GM10266 (cell line): ENCODE results near the gene ELMO2.

Experiments
- DNase-seq: peaks from one replicate; pipeline ENCODE4 v3.0.0; 2012; ENCODE audit errors: extremely low spot score
- TF ChIP-seq, protein P1 (sequence below): IDR thresholded peaks from 2 replicates; pipeline ENCODE4 v1.5.1; 2012; ENCODE audit warnings: mild to moderate bottlenecking, low read depth; ENCODE audit not compliant: control insufficient read depth, insufficient read depth; ENCODE audit errors: missing control alignments

Gene ELMO2

DNA sequence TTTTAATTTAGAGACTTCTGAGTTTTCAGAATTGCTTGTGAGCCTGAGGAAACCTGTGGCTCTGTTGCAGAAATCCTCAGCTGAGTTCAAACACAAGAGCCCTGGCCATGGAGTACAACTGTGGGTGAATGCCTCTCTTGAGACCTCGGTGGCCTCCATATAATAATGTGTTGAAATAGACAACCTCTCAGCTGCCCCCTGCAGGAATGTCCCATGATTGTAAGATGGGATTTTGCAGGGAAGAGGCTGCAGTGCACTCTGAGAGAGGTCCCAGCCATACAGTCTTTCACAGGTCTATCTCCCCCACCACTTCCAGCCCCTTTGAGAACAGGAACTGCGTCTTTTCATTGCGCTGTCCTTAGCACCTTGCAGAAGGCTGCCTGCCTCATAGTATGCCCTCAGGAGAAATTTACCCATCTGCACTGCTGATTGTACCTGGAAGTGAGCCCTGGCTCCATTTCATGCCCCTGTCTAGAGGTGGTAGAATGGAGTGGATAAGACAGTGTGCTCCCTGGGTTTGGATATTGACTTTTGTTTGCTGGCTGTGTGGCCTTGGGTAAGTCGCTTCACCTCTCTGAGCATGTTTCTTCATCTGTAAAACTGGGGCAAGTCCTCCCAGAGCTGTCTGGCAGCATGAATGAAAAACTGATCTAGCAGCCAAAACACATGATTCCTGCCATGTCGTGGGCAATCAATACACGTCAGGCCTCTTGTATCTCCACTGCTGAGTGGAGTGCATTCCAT, 81.3 kb downstream of the ELMO2 start:
- TF ChIP-seq, protein P1, sequence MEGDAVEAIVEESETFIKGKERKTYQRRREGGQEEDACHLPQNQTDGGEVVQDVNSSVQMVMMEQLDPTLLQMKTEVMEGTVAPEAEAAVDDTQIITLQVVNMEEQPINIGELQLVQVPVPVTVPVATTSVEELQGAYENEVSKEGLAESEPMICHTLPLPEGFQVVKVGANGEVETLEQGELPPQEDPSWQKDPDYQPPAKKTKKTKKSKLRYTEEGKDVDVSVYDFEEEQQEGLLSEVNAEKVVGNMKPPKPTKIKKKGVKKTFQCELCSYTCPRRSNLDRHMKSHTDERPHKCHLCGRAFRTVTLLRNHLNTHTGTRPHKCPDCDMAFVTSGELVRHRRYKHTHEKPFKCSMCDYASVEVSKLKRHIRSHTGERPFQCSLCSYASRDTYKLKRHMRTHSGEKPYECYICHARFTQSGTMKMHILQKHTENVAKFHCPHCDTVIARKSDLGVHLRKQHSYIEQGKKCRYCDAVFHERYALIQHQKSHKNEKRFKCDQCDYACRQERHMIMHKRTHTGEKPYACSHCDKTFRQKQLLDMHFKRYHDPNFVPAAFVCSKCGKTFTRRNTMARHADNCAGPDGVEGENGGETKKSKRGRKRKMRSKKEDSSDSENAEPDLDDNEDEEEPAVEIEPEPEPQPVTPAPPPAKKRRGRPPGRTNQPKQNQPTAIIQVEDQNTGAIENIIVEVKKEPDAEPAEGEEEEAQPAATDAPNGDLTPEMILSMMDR = peak; percentile 10
- DNase-seq = no peak

DNA sequence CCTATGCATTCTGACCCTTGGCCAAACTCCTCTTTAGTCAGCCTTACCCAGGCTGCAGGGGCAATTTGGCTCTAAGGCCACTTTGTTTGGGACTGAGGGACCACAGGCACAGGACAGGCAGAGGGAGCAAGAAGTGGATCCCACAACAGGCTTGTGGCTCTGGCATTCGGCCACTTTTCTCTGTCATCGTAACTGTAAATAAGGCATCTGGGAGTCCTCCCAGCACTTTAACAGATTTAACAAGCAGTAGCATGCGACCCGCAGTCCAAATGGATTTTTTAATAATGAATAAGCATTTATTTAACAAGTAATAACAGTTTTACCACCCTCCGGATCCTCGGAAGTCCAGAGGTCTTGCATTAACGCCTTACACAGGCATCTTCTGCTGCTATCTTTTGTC, 82.0 kb downstream of the ELMO2 start:
- TF ChIP-seq, protein P1 = no peak
- DNase-seq = no peak

DNA sequence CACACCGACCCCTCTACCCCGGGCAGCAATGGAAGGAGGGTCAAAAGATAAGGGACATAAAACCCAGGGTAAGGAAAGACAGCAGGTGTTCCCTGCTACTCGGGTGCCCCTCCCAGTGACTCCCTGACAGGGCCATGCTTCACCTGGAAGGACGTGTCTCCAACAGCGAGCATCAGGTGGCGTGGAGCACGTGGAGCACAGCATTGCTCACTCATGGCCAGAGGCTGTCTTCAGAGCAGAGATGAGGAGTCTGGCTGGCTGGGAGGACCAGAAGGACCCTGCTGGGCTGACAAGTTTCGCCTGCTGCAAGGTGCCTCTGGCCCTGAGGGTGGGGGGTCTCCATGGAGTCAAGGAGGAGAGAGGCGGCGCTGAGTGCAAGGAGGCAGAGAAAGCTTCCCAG, 82.9 kb downstream of the ELMO2 start:
- no peak for DNase-seq
- TF ChIP-seq, protein P1 = no peak

DNA sequence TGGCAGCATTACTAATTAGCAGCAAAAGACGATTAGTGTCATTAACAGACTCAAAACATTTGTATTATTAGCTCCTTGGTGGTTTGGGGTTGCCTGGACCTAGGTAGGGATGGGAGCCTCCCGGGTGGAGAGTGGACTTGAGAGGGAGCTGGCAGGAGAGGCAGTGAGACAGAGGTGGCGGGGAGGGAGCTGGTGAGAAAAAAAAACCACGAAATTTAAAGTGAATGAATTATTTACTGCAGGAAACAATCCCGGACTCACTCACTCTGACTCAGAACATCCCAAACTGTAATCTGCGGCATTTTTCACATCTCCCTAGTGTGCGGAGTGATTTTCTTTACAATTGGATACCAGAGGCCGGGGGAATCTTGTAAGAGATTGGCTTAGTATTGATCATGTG, 83.8 kb downstream of the ELMO2 start:
- TF ChIP-seq, protein P1 = no peak
- DNase-seq = no peak

DNA sequence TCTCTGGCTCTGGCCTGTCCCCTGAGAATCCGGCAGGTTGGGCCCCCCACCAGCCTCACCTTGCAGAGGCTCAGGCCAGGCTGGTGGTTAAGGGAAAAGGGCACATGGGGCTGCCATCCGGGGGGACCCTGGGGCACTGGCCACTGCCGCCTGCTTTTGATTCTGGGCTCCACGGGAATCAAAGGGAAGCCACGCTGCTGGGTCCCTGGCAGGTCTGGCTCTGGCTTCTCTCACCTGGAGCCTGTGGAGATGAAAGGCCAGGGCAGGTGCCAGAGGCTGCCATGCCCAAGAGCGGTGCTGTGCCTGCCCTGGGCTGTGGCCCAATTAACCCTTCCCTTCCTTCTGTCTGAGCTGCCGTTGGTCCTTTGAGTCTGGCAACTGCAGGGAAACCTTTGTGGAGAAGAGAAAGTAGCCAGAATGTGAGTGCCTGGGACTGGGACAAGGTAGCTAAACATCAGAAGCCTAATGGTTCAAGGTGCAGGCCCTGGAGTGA, 88.7 kb downstream of the ELMO2 start:
- TF ChIP-seq, protein P1 = no peak
- no peak for DNase-seq

DNA sequence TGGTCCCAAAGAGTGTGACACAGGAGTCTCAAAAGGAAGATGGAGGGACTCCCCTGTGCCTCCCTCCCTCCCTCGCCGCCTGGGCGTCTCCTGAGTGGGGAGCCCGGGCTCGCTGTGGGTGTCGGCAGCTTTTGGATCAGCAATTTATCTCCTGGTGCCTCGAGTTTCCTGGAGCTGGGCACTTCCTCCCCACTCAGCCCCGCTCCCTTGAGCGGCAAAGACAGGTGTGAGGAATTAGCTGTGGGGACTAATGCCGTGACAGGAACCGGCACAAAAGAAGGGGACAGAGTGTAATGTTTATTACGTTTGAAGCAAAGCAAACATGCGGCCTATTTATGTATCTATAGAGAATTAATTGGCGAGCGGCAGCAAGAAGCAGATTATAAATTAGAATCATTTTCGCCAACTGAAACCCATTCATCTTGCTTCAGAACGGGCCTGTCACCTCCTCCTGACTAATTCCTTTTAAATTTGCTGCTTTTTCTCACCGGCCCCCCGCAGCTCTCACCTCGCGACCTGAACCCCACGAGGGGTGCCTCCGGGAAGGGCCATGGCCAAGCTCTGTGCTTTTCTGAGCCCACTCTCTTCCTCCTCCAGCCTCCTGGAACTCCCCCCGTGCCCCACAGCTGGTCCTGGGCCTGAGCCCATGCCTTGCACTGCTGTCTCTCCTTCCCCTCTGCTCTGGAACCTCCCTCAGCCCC, 89.3 kb downstream of the ELMO2 start:
- no peak for DNase-seq
- TF ChIP-seq, protein P1 = no peak
